Measurements from ENCODE around the gene SBNO2.
A peak's percentile ranks its signal among the peaks of the same experiment; 100 is the strongest.
"Not testable (repeated sequence)": the region's sequence is repeated elsewhere in the genome, so short reads cannot be mapped to it uniquely, and the experiment has no call there.

SBNO2 gene

GRCh38 chr19:1213391-1214286 is 39.6 kb upstream of the SBNO2 start:
- no peak for DNase-seq (ENCODE audit: low read depth)
- no peak overlapping the region for H3K4me3 ChIP-seq (ENCODE audit: low read length)
- TF ChIP-seq, protein P1, sequence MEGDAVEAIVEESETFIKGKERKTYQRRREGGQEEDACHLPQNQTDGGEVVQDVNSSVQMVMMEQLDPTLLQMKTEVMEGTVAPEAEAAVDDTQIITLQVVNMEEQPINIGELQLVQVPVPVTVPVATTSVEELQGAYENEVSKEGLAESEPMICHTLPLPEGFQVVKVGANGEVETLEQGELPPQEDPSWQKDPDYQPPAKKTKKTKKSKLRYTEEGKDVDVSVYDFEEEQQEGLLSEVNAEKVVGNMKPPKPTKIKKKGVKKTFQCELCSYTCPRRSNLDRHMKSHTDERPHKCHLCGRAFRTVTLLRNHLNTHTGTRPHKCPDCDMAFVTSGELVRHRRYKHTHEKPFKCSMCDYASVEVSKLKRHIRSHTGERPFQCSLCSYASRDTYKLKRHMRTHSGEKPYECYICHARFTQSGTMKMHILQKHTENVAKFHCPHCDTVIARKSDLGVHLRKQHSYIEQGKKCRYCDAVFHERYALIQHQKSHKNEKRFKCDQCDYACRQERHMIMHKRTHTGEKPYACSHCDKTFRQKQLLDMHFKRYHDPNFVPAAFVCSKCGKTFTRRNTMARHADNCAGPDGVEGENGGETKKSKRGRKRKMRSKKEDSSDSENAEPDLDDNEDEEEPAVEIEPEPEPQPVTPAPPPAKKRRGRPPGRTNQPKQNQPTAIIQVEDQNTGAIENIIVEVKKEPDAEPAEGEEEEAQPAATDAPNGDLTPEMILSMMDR (conservative IDR thresholded peaks at IDR 0.05; ENCODE audit: low read depth, low read length): no peak

DNA sequence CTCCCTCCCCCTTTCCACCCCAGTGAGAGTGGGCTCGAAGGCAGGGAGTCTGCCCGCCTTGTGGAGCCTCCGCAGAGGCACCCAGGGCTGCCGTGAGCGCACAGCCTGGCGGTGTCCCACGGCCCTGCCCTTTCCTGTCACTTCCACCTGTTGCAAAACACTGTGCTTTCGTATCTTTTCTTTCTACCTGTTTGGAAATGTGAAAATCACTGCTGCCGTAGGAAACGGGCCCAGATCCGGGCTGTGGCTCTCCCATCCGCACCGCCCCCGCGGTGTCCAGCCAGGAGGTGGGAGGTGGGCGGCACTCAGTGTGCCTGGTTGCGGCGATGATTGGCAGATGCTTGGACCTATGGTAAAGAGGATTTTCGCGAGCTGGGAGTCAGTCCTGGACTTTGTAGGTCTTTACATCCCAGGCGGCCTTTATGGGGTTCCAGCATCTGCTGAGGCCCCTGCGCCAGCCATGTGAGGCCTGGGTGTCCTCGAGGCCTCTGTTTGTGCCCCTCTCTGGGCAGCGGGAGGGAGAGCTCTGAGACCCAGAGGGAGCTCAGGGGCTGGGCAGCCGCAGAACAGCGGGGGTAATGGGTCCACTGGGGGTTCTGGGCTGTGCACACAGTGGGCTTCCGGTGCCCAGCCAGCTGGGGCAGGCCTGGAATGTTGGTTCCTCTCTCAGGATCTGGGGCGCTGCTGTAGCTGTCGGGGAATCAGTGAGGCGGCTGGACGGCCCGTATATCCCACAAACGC is 37.6 kb upstream of the SBNO2 start:
- TF ChIP-seq, protein P1 (conservative IDR thresholded peaks at IDR 0.05; ENCODE audit: low read depth, low read length): no peak
- no peak overlapping the region for H3K4me3 ChIP-seq (ENCODE audit: low read length)
- DNase-seq (ENCODE audit: low read depth): no peak

DNA sequence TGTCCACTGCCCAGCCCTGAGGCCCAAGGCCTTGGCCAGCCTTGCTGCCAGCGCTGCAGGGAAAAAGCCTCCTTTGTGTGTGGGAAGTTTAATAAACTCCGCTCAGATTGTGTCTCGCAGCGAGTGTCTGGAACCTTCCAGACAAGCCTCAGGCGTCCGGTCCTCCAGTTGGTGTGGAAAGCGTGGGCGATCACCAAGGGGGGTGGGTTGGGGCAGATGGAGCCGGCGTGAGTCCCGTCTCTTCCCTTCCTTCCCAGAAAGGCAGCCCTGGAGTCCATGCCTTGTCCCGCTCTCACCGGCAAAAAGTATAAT is 36.1 kb upstream of the SBNO2 start:
- DNase-seq (ENCODE audit: low read depth): no peak
- H3K4me3 ChIP-seq (ENCODE audit: low read length): no peak overlapping the region
- TF ChIP-seq, protein P1 (conservative IDR thresholded peaks at IDR 0.05; ENCODE audit: low read depth, low read length): no peak

GRCh38 chr19:1208830-1209229 is 34.8 kb upstream of the SBNO2 start:
- H3K4me3 ChIP-seq (ENCODE audit: low read length); DNase-seq (ENCODE audit: low read depth): not testable (repeated sequence)

- DNase-seq (ENCODE audit: low read depth): no peak
- peak overlapping the region; percentile 80 for H3K4me3 ChIP-seq (ENCODE audit: low read length)
- TF ChIP-seq, protein P1 (conservative IDR thresholded peaks at IDR 0.05; ENCODE audit: low read depth, low read length): no peak
These were observed 32.9 kb upstream of the SBNO2 start for GRCh38 chr19:1206864-1207450.

DNA sequence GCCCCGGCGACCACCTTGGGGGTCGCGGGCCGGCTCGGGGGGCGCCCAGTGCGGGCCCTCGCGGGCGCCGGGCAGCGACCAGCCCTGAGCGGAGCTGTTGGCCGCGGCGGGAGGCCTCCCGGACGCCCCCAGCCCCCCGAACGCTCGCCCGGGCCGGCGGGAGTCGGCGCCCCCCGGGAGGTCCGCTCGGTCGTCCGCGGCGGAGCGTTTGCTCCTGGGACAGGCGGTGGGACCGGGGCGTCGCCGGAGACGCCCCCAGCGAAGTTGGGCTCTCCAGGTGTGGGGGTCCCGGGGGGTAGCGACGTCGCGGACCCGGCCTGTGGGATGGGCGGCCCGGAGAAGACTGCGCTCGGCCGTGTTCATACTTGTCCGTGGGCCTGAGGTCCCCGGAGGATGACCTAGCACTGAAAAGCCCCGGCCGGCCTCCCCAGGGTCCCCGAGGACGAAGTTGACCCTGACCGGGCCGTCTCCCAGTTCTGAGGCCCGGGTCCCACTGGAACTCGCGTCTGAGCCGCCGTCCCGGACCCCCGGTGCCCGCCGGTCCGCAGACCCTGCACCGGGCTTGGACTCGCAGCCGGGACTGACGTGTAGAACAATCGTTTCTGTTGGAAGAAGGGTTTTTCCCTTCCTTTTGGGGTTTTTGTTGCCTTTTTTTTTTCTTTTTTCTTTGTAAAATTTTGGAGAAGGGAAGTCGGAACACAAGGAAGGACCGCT is 32.2 kb upstream of the SBNO2 start:
- no peak for DNase-seq (ENCODE audit: low read depth)

More for the DNA sequence above, 32.2 kb upstream of the SBNO2 start:
- TF ChIP-seq, protein P1 (conservative IDR thresholded peaks at IDR 0.05; ENCODE audit: low read depth, low read length): no peak
- peak overlapping the region; percentile 80 for H3K4me3 ChIP-seq (ENCODE audit: low read length)

Data from retinal pigment epithelial cell (primary cell).